Activated T-helper 1 cell treated with anti-CD3 and anti-CD28 coated beads, Interleukin-12 subunit alpha, Interleukin-12 subunit beta, Interleukin-2, Interleukin-4 antibody, amounts not matched to agents 30 ng/mL and 10 ng/mL and 1 ng/mL, durations not matched to agents 14 hours and 24 hours and 36 hours (primary cell): Measurements from ENCODE around the gene TRMT10B. TPM values are rescaled to one million over a fixed set of nuclear protein-coding genes. Genes with fewer than 3 reads are reported as not detected.
"Not testable (repeated sequence)": the region's sequence is repeated elsewhere in the genome, so short reads cannot be mapped to it uniquely, and the experiment has no call there.

Experiments
- DNase-seq: peaks from one replicate; pipeline ENCODE4 v3.0.0; 2021; ENCODE audit warnings: low spot score
- H3K27ac Mint-ChIP-seq: one replicate; pipeline ENCODE4 v1.8.0; 2021; ENCODE audit warnings: mild to moderate bottlenecking, mixed read lengths
- H3K27me3 Mint-ChIP-seq: one replicate; pipeline ENCODE4 v1.8.0; 2022; ENCODE audit warnings: mild to moderate bottlenecking, moderate library complexity, mixed read lengths; ENCODE audit not compliant: insufficient read depth
- H3K36me3 Mint-ChIP-seq: one replicate; pipeline ENCODE4 v1.8.0; 2021; ENCODE audit warnings: low read depth, mixed read lengths
- H3K4me1 Mint-ChIP-seq: one replicate; pipeline ENCODE4 v1.8.0; 2021; ENCODE audit warnings: low read depth, mixed read lengths
- H3K4me3 Mint-ChIP-seq: one replicate; pipeline ENCODE4 v1.8.0; 2021; ENCODE audit warnings: mild to moderate bottlenecking, moderate library complexity, mixed read lengths
- H3K9me3 Mint-ChIP-seq: one replicate; pipeline ENCODE4 v1.8.0; 2021; ENCODE audit warnings: mixed read lengths
- intact Hi-C: fragments of 100-400 bp; cut with micrococcal nuclease; formaldehyde crosslinking; loops from one replicate; pipeline ENCODE4 v1.15.1; 2024
- total RNA-seq: library from RNA; stranded (reverse); gene quantifications from 2 replicates; pipeline ENCODE4 v1.2.3, GENCODE V29; 2022

The TRMT10B gene
- total RNA-seq, 1 donor from 2014 or later = 10.0 TPM

GRCh38 chr9:37818849-37819248 is 65.2 kb downstream of the TRMT10B start:
- Mint-ChIP-seq H3K9me3 (no peaks in the 10 kb centered on the region), H3K4me1 (no peaks in the 10 kb centered on the region), H3K36me3 (peaks cover 30% of the 10 kb centered on the region), H3K4me3 (no peak overlapping the region), H3K27ac (no peak overlapping the region), H3K27me3 (no peaks in the 10 kb centered on the region)
- intact Hi-C loops = no loop called here
- no peak for DNase-seq

GRCh38 chr9:37820142-37820541 is 66.5 kb downstream of the TRMT10B start:
- H3K27me3 Mint-ChIP-seq = no peaks in the 10 kb centered on the region
- peaks cover 39% of the 10 kb centered on the region for H3K36me3 Mint-ChIP-seq
- peaks cover 6% of the 10 kb centered on the region for H3K9me3 Mint-ChIP-seq
- intact Hi-C loops = no loop called here
- no peak for DNase-seq
- H3K4me1 Mint-ChIP-seq = no peaks in the 10 kb centered on the region
- H3K4me3 Mint-ChIP-seq = no peak overlapping the region
- H3K27ac Mint-ChIP-seq = no peak overlapping the region

GRCh38 chr9:37825174-37825573 is 71.6 kb downstream of the TRMT10B start:
- H3K4me1 Mint-ChIP-seq, H3K4me3 Mint-ChIP-seq, intact Hi-C loops, H3K9me3 Mint-ChIP-seq, DNase-seq, H3K27ac Mint-ChIP-seq, H3K27me3 Mint-ChIP-seq: not testable (repeated sequence)
- H3K36me3 Mint-ChIP-seq = peaks cover 49% of the 10 kb centered on the region

GRCh38 chr9:37827483-37828165 is 74.0 kb downstream of the TRMT10B start:
- no peak overlapping the region for H3K27ac Mint-ChIP-seq
- H3K36me3 Mint-ChIP-seq = peaks cover 29% of the 10 kb centered on the region
- intact Hi-C loops = no loop called here
- H3K27me3 Mint-ChIP-seq = no peaks in the 10 kb centered on the region
- no peak for DNase-seq
- no peak overlapping the region for H3K4me3 Mint-ChIP-seq
- no peaks in the 10 kb centered on the region for H3K4me1 Mint-ChIP-seq
- H3K9me3 Mint-ChIP-seq = peaks cover 6% of the 10 kb centered on the region

Other genes with a start within 250 kb of the TRMT10B start
- 2.3 and 2.9 TPM in 2 replicates for gene FBXO10, start 177.4 kb upstream of the TRMT10B start, total RNA-seq
- gene TOMM5, start 161.2 kb upstream of the TRMT10B start, total RNA-seq = 174 and 175 TPM in 2 replicates
- gene FRMPD1, start 102.9 kb upstream of the TRMT10B start, total RNA-seq = 0.03 TPM in 1 of 2 replicates, not detected in the other
- gene EXOSC3, start 31.3 kb downstream of the TRMT10B start, total RNA-seq = 94.8 and 116 TPM in 2 replicates
- gene DCAF10, start 47.0 kb downstream of the TRMT10B start, total RNA-seq = 18.5 and 19.4 TPM in 2 replicates
- gene SLC25A51, start 150.3 kb downstream of the TRMT10B start, total RNA-seq = 30.0 and 31.3 TPM in 2 replicates